MM.1S (cell line): ENCODE results near the gene STYK1.

ENCODE experiments used
- DNase-seq: peaks from one replicate; pipeline ENCODE4 v3.0.0-alpha.2; 2015
- H2AFZ ChIP-seq: fragments of 300-600 bp; sonication (generic); 2 replicates; pipeline ENCODE4 v1.6.0; 2016; ENCODE audit warnings: antibody characterized with exemption, low read length
- H3F3A ChIP-seq: fragments of 300-600 bp; sonication (generic); 2 replicates; pipeline ENCODE4 v1.6.1; 2016; ENCODE audit warnings: mild to moderate bottlenecking, antibody characterized with exemption, low read length, moderate library complexity, mixed read lengths; ENCODE audit not compliant: insufficient read depth
- H3K27ac ChIP-seq: fragments of 300-600 bp; sonication (generic); 2 replicates; pipeline ENCODE4 v1.5.1; 2016; ENCODE audit warnings: mild to moderate bottlenecking, low read length
- H3K27me3 ChIP-seq: fragments of 300-600 bp; sonication (generic); replicated peaks from 2 replicates; pipeline ENCODE4 v1.6.0; 2016; ENCODE audit warnings: low read length; ENCODE audit not compliant: insufficient read depth
- H3K36me3 ChIP-seq: fragments of 300-600 bp; sonication (generic); replicated peaks from 2 replicates; pipeline ENCODE4 v1.6.1; 2016; ENCODE audit warnings: mild to moderate bottlenecking, low read length, mixed read lengths; ENCODE audit not compliant: insufficient read depth
- H3K4me1 ChIP-seq: fragments of 300-600 bp; sonication (generic); 2 replicates; pipeline ENCODE4 v1.6.1; 2016; ENCODE audit warnings: low read length, mixed read lengths
- H3K4me2 ChIP-seq: fragments of 300-600 bp; sonication (generic); 2 replicates; pipeline ENCODE4 v1.6.0; 2016; ENCODE audit warnings: low read depth, low read length
- H3K4me3 ChIP-seq: fragments of 300-600 bp; sonication (generic); 2 replicates; pipeline ENCODE4 v1.5.1; 2016; ENCODE audit warnings: low read length, mixed read lengths
- H3K79me2 ChIP-seq: fragments of 300-600 bp; sonication (generic); 2 replicates; pipeline ENCODE4 v1.6.1; 2016; ENCODE audit warnings: mixed run types, low read length, mixed read lengths
- H3K9ac ChIP-seq: fragments of 300-600 bp; sonication (generic); 2 replicates; pipeline ENCODE4 v1.6.1; 2016; ENCODE audit warnings: low read length, mixed read lengths
- H3K9me2 ChIP-seq: fragments of 300-600 bp; sonication (generic); replicated peaks from 2 replicates; pipeline ENCODE4 v1.6.1; 2016; ENCODE audit warnings: mild to moderate bottlenecking, low read length, mixed read lengths; ENCODE audit not compliant: insufficient read depth
- H3K9me3 ChIP-seq: fragments of 300-600 bp; sonication (generic); replicated peaks from 2 replicates; pipeline ENCODE4 v1.6.1; 2016; ENCODE audit warnings: mild to moderate bottlenecking, low read length, mixed read lengths; ENCODE audit not compliant: insufficient read depth
- H4K20me1 ChIP-seq: fragments of 300-600 bp; sonication (generic); 2 replicates; pipeline ENCODE4 v1.6.1; 2016; ENCODE audit warnings: mild to moderate bottlenecking, low read length, moderate library complexity, mixed read lengths; ENCODE audit not compliant: insufficient read depth
- EZH2 ChIP-seq: fragments of 300-600 bp; sonication (generic); optimal IDR thresholded peaks from 2 replicates; pipeline ENCODE3; 2017; ENCODE audit warnings: low read depth, mild to moderate bottlenecking, antibody characterized with exemption, low read length, mixed read lengths
- EZH2phosphoT487 ChIP-seq: fragments of 300-600 bp; sonication (generic); IDR thresholded peaks from 2 replicates; pipeline ENCODE4 v1.6.1; 2018; ENCODE audit warnings: antibody characterized with exemption, low read length
- TF ChIP-seq, protein P1 (sequence below): fragments of 300-600 bp; sonication (generic); IDR thresholded peaks from 2 replicates; pipeline ENCODE4 v1.5.1; 2016; ENCODE audit warnings: antibody characterized with exemption, low read length, mixed read lengths

Gene STYK1

GRCh38 chr12:10715491-10715890, 41.6 kb upstream of the STYK1 start:
- peaks cover 53% of the 10 kb centered on the region for H3K79me2 ChIP-seq
- no peak for TF ChIP-seq EZH2phosphoT487
- TF ChIP-seq EZH2, result no peak
- TF ChIP-seq, protein P1, sequence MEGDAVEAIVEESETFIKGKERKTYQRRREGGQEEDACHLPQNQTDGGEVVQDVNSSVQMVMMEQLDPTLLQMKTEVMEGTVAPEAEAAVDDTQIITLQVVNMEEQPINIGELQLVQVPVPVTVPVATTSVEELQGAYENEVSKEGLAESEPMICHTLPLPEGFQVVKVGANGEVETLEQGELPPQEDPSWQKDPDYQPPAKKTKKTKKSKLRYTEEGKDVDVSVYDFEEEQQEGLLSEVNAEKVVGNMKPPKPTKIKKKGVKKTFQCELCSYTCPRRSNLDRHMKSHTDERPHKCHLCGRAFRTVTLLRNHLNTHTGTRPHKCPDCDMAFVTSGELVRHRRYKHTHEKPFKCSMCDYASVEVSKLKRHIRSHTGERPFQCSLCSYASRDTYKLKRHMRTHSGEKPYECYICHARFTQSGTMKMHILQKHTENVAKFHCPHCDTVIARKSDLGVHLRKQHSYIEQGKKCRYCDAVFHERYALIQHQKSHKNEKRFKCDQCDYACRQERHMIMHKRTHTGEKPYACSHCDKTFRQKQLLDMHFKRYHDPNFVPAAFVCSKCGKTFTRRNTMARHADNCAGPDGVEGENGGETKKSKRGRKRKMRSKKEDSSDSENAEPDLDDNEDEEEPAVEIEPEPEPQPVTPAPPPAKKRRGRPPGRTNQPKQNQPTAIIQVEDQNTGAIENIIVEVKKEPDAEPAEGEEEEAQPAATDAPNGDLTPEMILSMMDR, result no peak
- H3K9me2 ChIP-seq, result no peaks in the 10 kb centered on the region
- H4K20me1 ChIP-seq, result 0 out of 2 replicates have a peak, but pooled peaks cover 5% of the 10 kb centered on the region
- H3K27me3 ChIP-seq, result no peaks in the 10 kb centered on the region
- H2AFZ ChIP-seq, result no peak overlapping the region
- no peak overlapping the region for H3K4me3 ChIP-seq
- DNase-seq, result no peak
- H3K4me2 ChIP-seq, result no peak overlapping the region
- H3F3A ChIP-seq, result no peaks in the 10 kb centered on the region
- H3K9me3 ChIP-seq, result no peaks in the 10 kb centered on the region
- peaks cover 8% of the 10 kb centered on the region for H3K4me1 ChIP-seq
- H3K36me3 ChIP-seq, result peaks cover 10% of the 10 kb centered on the region
- no peak overlapping the region for H3K9ac ChIP-seq
- no peak overlapping the region for H3K27ac ChIP-seq

DNA sequence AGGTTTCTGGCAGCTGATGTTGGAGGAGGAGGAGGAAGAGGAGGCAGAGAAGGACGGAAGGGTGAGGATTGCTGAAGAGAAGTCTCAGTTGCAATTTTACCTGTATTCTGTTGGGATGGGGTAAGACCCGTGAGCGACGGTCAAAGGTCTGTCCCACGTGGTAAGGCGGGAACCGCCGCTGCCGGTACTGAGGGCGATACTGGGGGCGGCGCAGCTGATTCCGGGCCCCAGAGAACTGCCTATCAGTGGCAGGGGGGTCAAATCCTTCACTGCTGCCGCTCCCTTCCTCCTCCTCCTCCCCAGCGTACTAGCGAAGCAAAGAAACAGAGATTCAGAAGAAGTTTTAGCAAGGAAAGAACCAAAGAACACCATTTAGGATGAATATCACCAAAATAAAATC, 36.0 kb upstream of the STYK1 start:
- Histone ChIP-seq H3K27ac (no peak overlapping the region), H3K4me1 (no peaks in the 10 kb centered on the region), H3K9ac (no peak overlapping the region), H3K27me3 (no peaks in the 10 kb centered on the region), H3K4me2 (no peak overlapping the region), H3K9me3 (no peaks in the 10 kb centered on the region), H2AFZ (no peak overlapping the region), H3K9me2 (no peaks in the 10 kb centered on the region), H3K36me3 (peaks cover 10% of the 10 kb centered on the region), H3K79me2 (peaks cover 14% of the 10 kb centered on the region), H4K20me1 (no peaks in the 10 kb centered on the region), H3K4me3 (no peak overlapping the region), H3F3A (no peaks in the 10 kb centered on the region)
- TF ChIP-seq EZH2 (no peak), EZH2phosphoT487 (no peak)
- TF ChIP-seq, protein P1, result no peak
- DNase-seq, result no peak

GRCh38 chr12:10708862-10709261, 35.0 kb upstream of the STYK1 start:
- TF ChIP-seq EZH2phosphoT487 (no peak), EZH2 (no peak)
- TF ChIP-seq, protein P1, result no peak
- DNase-seq, result no peak
- H3K9me2 ChIP-seq, result no peaks in the 10 kb centered on the region
- H3K79me2 ChIP-seq, result peaks cover 14% of the 10 kb centered on the region
- H2AFZ ChIP-seq, result no peak overlapping the region
- no peak overlapping the region for H3K9ac ChIP-seq
- H3K4me3 ChIP-seq, result no peak overlapping the region
- peaks cover 10% of the 10 kb centered on the region for H3K36me3 ChIP-seq
- no peaks in the 10 kb centered on the region for H3K9me3 ChIP-seq
- H3K27ac ChIP-seq, result no peak overlapping the region
- H3F3A ChIP-seq, result no peaks in the 10 kb centered on the region
- no peaks in the 10 kb centered on the region for H3K4me1 ChIP-seq
- H3K27me3 ChIP-seq, result no peaks in the 10 kb centered on the region
- no peaks in the 10 kb centered on the region for H4K20me1 ChIP-seq
- no peak overlapping the region for H3K4me2 ChIP-seq
